Kidney tubule cell (primary cell): ENCODE data around the gene EIF2A.
"Not testable (repeated sequence)": the region's sequence is repeated elsewhere in the genome, so short reads cannot be mapped to it uniquely, and the experiment has no call there.

Experiments
- DNase-seq: peaks from one replicate; pipeline ENCODE4 v3.0.0-alpha.2; 2018; ENCODE audit warnings: low spot score

EIF2A gene

GRCh38 chr3:150546226-150547044 is at the start of gene EIF2A, which contains the start of gene SERP1:
Gene EIF2A (plus strand): TSS chr3:150546787. CDS start chr3:150546803, 16 bp downstream.
Gene SERP1 (minus strand): TSS chr3:150546496. CDS start chr3:150546135, 361 bp downstream.
- DNase-seq: peak; percentile 99

- peak; percentile 42 for DNase-seq
These were observed 48.6 kb upstream of the EIF2A start for GRCh38 chr3:150497956-150498355.

- not testable (repeated sequence) for DNase-seq
These were observed 45.6 kb upstream of the EIF2A start for GRCh38 chr3:150500960-150501359.

- no peak for DNase-seq
These were observed 43.0 kb upstream of the EIF2A start for GRCh38 chr3:150503402-150504099.

GRCh38 chr3:150504483-150504882 is 42.1 kb upstream of the EIF2A start:
- no peak for DNase-seq

GRCh38 chr3:150508401-150508800 is 38.2 kb upstream of the EIF2A start:
- no peak for DNase-seq

GRCh38 chr3:150509780-150510179 is 36.8 kb upstream of the EIF2A start:
- DNase-seq: no peak

GRCh38 chr3:150511122-150511821 is 35.3 kb upstream of the EIF2A start:
- DNase-seq: no peak

- peak; percentile 7 for DNase-seq
These were observed 31.4 kb upstream of the EIF2A start for GRCh38 chr3:150515210-150515609.

GRCh38 chr3:150519026-150519425 is 27.6 kb upstream of the EIF2A start:
- DNase-seq: peak; percentile 8

GRCh38 chr3:150520408-150520807 is 26.2 kb upstream of the EIF2A start:
- no peak for DNase-seq

- no peak for DNase-seq
These were observed 25.1 kb upstream of the EIF2A start for GRCh38 chr3:150521463-150521862.

- DNase-seq: no peak
These were observed 23.0 kb upstream of the EIF2A start for GRCh38 chr3:150523538-150523937.

- no peak for DNase-seq
These were observed 18.9 kb upstream of the EIF2A start for GRCh38 chr3:150527464-150528255.

GRCh38 chr3:150528354-150528797 is 18.2 kb upstream of the EIF2A start:
- peak; percentile 29 for DNase-seq

GRCh38 chr3:150531775-150532174 is 14.8 kb upstream of the EIF2A start:
- DNase-seq: no peak

GRCh38 chr3:150535204-150535603 is 11.4 kb upstream of the EIF2A start:
- no peak for DNase-seq

- no peak for DNase-seq
These were observed 8.0 kb upstream of the EIF2A start for GRCh38 chr3:150538324-150539208.

GRCh38 chr3:150540297-150540696 is 6.3 kb upstream of the EIF2A start:
- DNase-seq: no peak

- no peak for DNase-seq
These were observed 5.6 kb upstream of the EIF2A start for GRCh38 chr3:150540991-150541390.

GRCh38 chr3:150543128-150543527 is 3.5 kb upstream of the EIF2A start:
- no peak for DNase-seq
